Prostate gland (tissue), 2 donors: ENCODE data around the gene SLC13A4. TPM values are rescaled to one million over a fixed set of nuclear protein-coding genes. Genes with fewer than 3 reads are reported as not detected.
A peak's percentile ranks its signal among the peaks of the same experiment; 100 is the strongest.
"Not testable (repeated sequence)": the region's sequence is repeated elsewhere in the genome, so short reads cannot be mapped to it uniquely, and the experiment has no call there.

ENCODE experiments used
- DNase-seq: peaks from one replicate; pipeline ENCODE4 v3.0.0-alpha.2; 2019; ENCODE audit warnings: low spot score
- H3K27ac ChIP-seq, 2 donors: fragments of 200-600 bp; sonication (generic); 2 replicates each; pipeline ENCODE4 v1.5.1; 2017 to 2019
- H3K27me3 ChIP-seq: fragments of 200-600 bp; sonication (generic); replicated peaks from 2 replicates; pipeline ENCODE4 v1.5.1; 2019; ENCODE audit not compliant: insufficient read depth
- H3K36me3 ChIP-seq, 2 donors: fragments of 200-600 bp; sonication (generic); 1 replicate in 1 of 2; 2 replicates in 1 of 2; pipeline versions ENCODE4 v1.5.1 to v1.8.1; 2017 to 2019
- H3K4me1 ChIP-seq: fragments of 200-600 bp; sonication (generic); replicated peaks from 2 replicates; pipeline ENCODE4 v1.5.1; 2019
- H3K4me3 ChIP-seq, 2 donors: fragments of 200-600 bp; sonication (generic); 2 replicates each; pipeline ENCODE4 v1.5.1; 2017 to 2019
- H3K9me3 ChIP-seq: fragments of 200-600 bp; sonication (generic); 2 replicates; pipeline ENCODE4 v1.5.1; 2017
- CTCF ChIP-seq, 4 experiments: fragments of 200-600 bp in 2 of 4; fragments of 450-650 bp in 2 of 4; sonication (generic) in 2 of 4; IDR thresholded peaks; 1 replicate in 3 of 4; 2 replicates in 1 of 4; pipeline ENCODE4 v1.5.1; 2016 to 2019; ENCODE audit warnings: antibody characterized with exemption in 4 of 4, mild to moderate bottlenecking in 2 of 4, moderate library complexity in 2 of 4
- POLR2A ChIP-seq: fragments of 450-650 bp; IDR thresholded peaks from one replicate; pipeline ENCODE4 v1.6.1; 2016; ENCODE audit warnings: antibody characterized with exemption, mild to moderate bottlenecking
- POLR2AphosphoS5 ChIP-seq: sonication (generic); formaldehyde crosslinking; IDR thresholded peaks from one replicate; pipeline ENCODE4 v1.6.1; 2017; ENCODE audit warnings: antibody characterized with exemption
- WGBS: methylation state at CpG from one replicate; pipeline ENCODE4 v1.1.5; 2018; 5-methylcytosine and 5-hydroxymethylcytosine counted together
- intact Hi-C: fragments of 100-400 bp; cut with DNase I; formaldehyde crosslinking; loops from one replicate; pipeline ENCODE4 v1.14.2; 2022
- total RNA-seq, 2 donors: library from RNA; depleted of rRNA; stranded (reverse); fragments of >200 nt; gene quantifications; one replicate each; pipeline ENCODE4 v1.1.0, GENCODE V29; 2016

The SLC13A4 gene
- total RNA-seq, 2 donors from 2014 or later = 9.4 TPM; not detected in 1

DNA sequence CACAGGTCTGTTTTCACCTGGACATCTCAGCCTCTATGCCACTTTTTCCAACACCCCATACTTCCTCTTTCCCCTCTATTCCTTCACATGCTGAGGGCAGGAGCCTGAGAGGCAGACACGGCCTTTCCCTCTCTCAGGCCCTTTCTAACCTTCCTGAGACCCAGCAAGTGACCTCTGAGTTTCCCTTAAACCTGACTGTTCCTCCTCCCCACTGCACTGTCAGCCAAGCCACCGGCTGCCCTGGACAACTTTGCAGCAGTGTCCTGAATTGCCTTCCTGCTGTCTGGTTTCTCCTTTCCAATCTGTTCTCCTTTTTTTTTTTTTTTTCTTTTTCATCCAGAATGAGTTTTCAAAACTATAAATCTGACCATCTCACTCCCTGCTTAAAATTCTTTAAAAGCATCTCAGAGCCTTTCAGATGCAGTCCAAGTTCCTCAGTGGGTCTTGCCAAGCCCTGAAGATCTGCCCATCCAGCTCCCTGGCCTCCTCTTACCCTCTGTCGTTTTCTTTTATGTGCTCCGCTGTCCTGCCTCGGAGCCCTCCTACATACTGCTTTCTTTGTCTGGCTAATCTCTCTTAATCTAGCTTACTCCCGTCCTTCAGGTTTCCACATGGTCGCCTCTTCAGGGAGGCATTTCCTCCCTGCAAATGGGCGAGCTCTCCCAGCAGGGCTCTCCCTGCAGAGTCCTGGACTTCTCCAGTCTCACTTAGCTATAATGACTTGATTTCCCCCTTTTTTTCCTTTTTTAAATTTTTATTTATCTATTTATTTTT, 30.5 kb downstream of the SLC13A4 start:
- TF ChIP-seq POLR2AphosphoS5 (no peak), POLR2A (no peak), CTCF (IDR thresholded peaks at IDR 0.05) (no peak)
- Histone ChIP-seq H3K27me3 (no peaks in the 10 kb centered on the region), H3K9me3 (no peaks in the 10 kb centered on the region), H3K4me3 (no peak overlapping the region), H3K27ac (peak overlapping the region in 1 of 2 donors; percentile 14), H3K36me3 (no peaks in the 10 kb centered on the region), H3K4me1 (no peaks in the 10 kb centered on the region)
- DNase-seq = no peak
- 23% methylated on average over 8 of the region's 8 CpGs for WGBS
- intact Hi-C loops = no loop called here

- intact Hi-C loops = no loop called here
- TF ChIP-seq POLR2A (no peak), POLR2AphosphoS5 (no peak), CTCF (IDR thresholded peaks at IDR 0.05) (no peak)
- H3K4me3 ChIP-seq = no peak overlapping the region
- DNase-seq = no peak
- no peaks in the 10 kb centered on the region for H3K36me3 ChIP-seq
- 98% methylated on average over 4 of the region's 4 CpGs for WGBS
- no peaks in the 10 kb centered on the region for H3K27me3 ChIP-seq
- H3K9me3 ChIP-seq = no peaks in the 10 kb centered on the region
- no peaks in the 10 kb centered on the region for H3K4me1 ChIP-seq
- H3K27ac ChIP-seq = no peak overlapping the region
Observed at GRCh38 chr7:135693558-135693957, 34.4 kb downstream of the SLC13A4 start.

DNA sequence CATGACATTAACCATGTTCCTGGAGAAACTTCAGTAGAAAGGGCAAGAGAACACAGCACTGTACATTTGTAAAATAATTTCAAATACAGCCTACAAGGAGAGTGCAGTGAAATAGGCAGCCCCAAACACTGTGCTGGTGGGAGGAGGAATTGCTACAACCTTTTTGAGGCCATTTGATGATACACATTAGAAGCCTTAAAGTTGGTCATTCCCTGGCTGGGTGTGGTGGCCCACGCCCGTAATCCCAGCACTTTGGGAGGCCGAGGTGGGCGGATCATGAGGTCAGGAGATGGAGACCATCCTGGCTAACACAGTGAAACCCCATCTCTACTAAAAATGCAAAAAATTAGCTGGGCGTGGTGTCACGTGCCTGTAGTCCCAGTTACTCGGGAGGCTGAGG, 35.4 kb downstream of the SLC13A4 start:
- H3K36me3 ChIP-seq, H3K9me3 ChIP-seq, H3K27ac ChIP-seq, DNase-seq, H3K4me1 ChIP-seq, intact Hi-C loops, H3K4me3 ChIP-seq, H3K27me3 ChIP-seq: not testable (repeated sequence)
- 93% methylated on average over 7 of the region's 7 CpGs for WGBS

GRCh38 chr7:135692055-135692454, 35.9 kb downstream of the SLC13A4 start:
- TF ChIP-seq CTCF (IDR thresholded peaks at IDR 0.05) (no peak), POLR2AphosphoS5 (no peak), POLR2A (no peak)
- H3K27ac ChIP-seq = no peak overlapping the region
- no peaks in the 10 kb centered on the region for H3K36me3 ChIP-seq
- WGBS = 61% methylated on average over 3 of the region's 3 CpGs
- no peaks in the 10 kb centered on the region for H3K9me3 ChIP-seq
- no peak for DNase-seq
- H3K27me3 ChIP-seq = no peaks in the 10 kb centered on the region
- no peak overlapping the region for H3K4me3 ChIP-seq
- H3K4me1 ChIP-seq = no peaks in the 10 kb centered on the region
- intact Hi-C loops = no loop called here

DNA sequence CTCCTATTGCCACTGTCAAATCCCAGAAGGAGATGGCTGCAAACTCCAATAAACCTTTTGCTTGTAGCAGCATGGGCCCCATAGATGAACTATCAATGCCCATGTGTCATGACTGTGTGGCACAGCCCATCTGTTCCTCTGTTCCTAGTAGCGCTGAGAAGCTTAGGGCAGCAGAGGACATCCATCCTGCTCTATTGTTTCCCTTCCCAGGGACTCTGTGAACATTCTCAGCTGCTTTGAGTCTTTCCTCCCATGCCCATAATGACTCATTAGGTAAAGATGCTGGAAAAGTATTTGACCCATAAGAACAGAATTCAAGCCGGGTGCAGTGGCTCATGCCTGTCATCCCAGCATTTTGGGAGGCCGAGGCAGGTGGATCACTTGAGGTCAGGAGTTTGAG, 37.4 kb downstream of the SLC13A4 start:
- intact Hi-C loops = no loop called here
- H3K4me3 ChIP-seq = no peak overlapping the region
- TF ChIP-seq POLR2A = no peak
- TF ChIP-seq CTCF (IDR thresholded peaks at IDR 0.05) = no peak
- no peak for TF ChIP-seq POLR2AphosphoS5
- H3K36me3 ChIP-seq = no peaks in the 10 kb centered on the region
- no peak for DNase-seq
- H3K27ac ChIP-seq = no peak overlapping the region
- H3K4me1 ChIP-seq = no peaks in the 10 kb centered on the region
- H3K27me3 ChIP-seq = no peaks in the 10 kb centered on the region
- no peaks in the 10 kb centered on the region for H3K9me3 ChIP-seq
- 96% methylated on average over 3 of the region's 3 CpGs for WGBS
